M059J (cell line): Measurements from ENCODE around the gene CEMIP. TPM values are rescaled to one million over a fixed set of nuclear protein-coding genes. Genes with fewer than 3 reads are reported as not detected.

Source experiments
- DNase-seq: peaks from one replicate; pipeline ENCODE4 v3.0.0-alpha.2; 2012; ENCODE audit warnings: low read depth
- total RNA-seq: library from RNA; depleted of rRNA; stranded (reverse); fragments of >200 nt; shearing (Covaris generic); gene quantifications from 2 replicates; pipeline ENCODE4 v1.2.3, GENCODE V29; 2014

Gene CEMIP
- total RNA-seq, 1 experiment from 2014 or later, result 4.0 TPM

GRCh38 chr15:80979538-80980200, 200.5 kb downstream of the CEMIP start:
- no peak for DNase-seq

GRCh38 chr15:80982205-80982604, 203.0 kb downstream of the CEMIP start:
- no peak for DNase-seq

GRCh38 chr15:80982839-80983238, 203.7 kb downstream of the CEMIP start:
- no peak for DNase-seq

- DNase-seq, result no peak
Observed at GRCh38 chr15:80984856-80985255, 205.7 kb downstream of the CEMIP start.

- no peak for DNase-seq
Observed at GRCh38 chr15:80985981-80986380, 206.8 kb downstream of the CEMIP start.

GRCh38 chr15:80986487-80986886, 207.3 kb downstream of the CEMIP start:
- DNase-seq, result no peak

GRCh38 chr15:80988148-80988796, 209.1 kb downstream of the CEMIP start:
- DNase-seq, result no peak

GRCh38 chr15:80989081-80989517, 209.9 kb downstream of the CEMIP start:
- DNase-seq, result no peak

GRCh38 chr15:80989518-80990478, 210.6 kb downstream of the CEMIP start, which contains the start of gene MESD:
Gene MESD, minus strand, starts transcription at chr15:80989819. Its CDS starts 28 bp downstream, at chr15:80989791.
- DNase-seq, result peak; percentile 89

- no peak for DNase-seq
Observed at GRCh38 chr15:80990955-80991354, 211.8 kb downstream of the CEMIP start.

GRCh38 chr15:80991421-80991820, 212.3 kb downstream of the CEMIP start:
- no peak for DNase-seq

- no peak for DNase-seq
Observed at GRCh38 chr15:80992006-80992405, 212.8 kb downstream of the CEMIP start.

- no peak for DNase-seq
Observed at GRCh38 chr15:80992441-80992840, 213.3 kb downstream of the CEMIP start.

- peak; percentile 29 for DNase-seq
Observed at GRCh38 chr15:80996247-80996646, 217.1 kb downstream of the CEMIP start.

GRCh38 chr15:80997692-80998091, 218.5 kb downstream of the CEMIP start:
- no peak for DNase-seq

GRCh38 chr15:80998251-80998650, 219.1 kb downstream of the CEMIP start:
- no peak for DNase-seq

- no peak for DNase-seq
Observed at GRCh38 chr15:80999623-81000036, 220.5 kb downstream of the CEMIP start.

GRCh38 chr15:81000144-81000623, 221.0 kb downstream of the CEMIP start:
- no peak for DNase-seq

- peak; percentile 85 for DNase-seq
Observed at GRCh38 chr15:81000624-81001151, 221.5 kb downstream of the CEMIP start, which contains the start of gene TLNRD1. Gene TLNRD1, plus strand, starts transcription at chr15:81000923. Its CDS starts 1,349 bp downstream, at chr15:81002272.
